CD4-positive, alpha-beta T cell treated with Interleukin-6 for 4 hours (primary cell): ENCODE results near the gene TAP1.

Source experiments
- DNase-seq: peaks from one replicate; pipeline ENCODE4 v3.0.0-alpha.2; 2020; ENCODE audit warnings: mixed read lengths

Gene TAP1

GRCh38 chr6:32860674-32861073 is 7.2 kb upstream of the TAP1 start:
- no peak for DNase-seq

- DNase-seq, result no peak
Observed at GRCh38 chr6:32858194-32858593, 4.7 kb upstream of the TAP1 start.

GRCh38 chr6:32857156-32857891 is 3.8 kb upstream of the TAP1 start:
- no peak for DNase-seq

- no peak for DNase-seq
Observed at GRCh38 chr6:32855467-32856174, 2.1 kb upstream of the TAP1 start.

GRCh38 chr6:32854376-32855178 is 1.1 kb upstream of the TAP1 start:
- peak; percentile 71 for DNase-seq

- peak; percentile 54 for DNase-seq
Observed at GRCh38 chr6:32852844-32853540, 512 bp downstream of the TAP1 start.

- peak; percentile 33 for DNase-seq
Observed at GRCh38 chr6:32852018-32852843, 1.3 kb downstream of the TAP1 start.

- DNase-seq, result peak; percentile 24
Observed at GRCh38 chr6:32851025-32851424, 2.5 kb downstream of the TAP1 start.

GRCh38 chr6:32849126-32849525 is 4.4 kb downstream of the TAP1 start:
- DNase-seq, result no peak

GRCh38 chr6:32847795-32848194 is 5.7 kb downstream of the TAP1 start:
- no peak for DNase-seq

GRCh38 chr6:32847004-32847403 is 6.5 kb downstream of the TAP1 start:
- DNase-seq, result no peak

- DNase-seq, result peak; percentile 57
Observed at GRCh38 chr6:32845384-32845884, 8.1 kb downstream of the TAP1 start.

- DNase-seq, result peak; percentile 58
Observed at GRCh38 chr6:32844839-32845383, 8.6 kb downstream of the TAP1 start.

- peak; percentile 98 for DNase-seq
Observed at GRCh38 chr6:32843979-32844838, 9.3 kb downstream of the TAP1 start, which contains the start of gene PSMB8. TSS of gene PSMB8 (minus strand) at chr6:32844047. CDS start at chr6:32843996, 51 bp downstream.

- DNase-seq, result no peak
Observed at GRCh38 chr6:32843331-32843978, 10.0 kb downstream of the TAP1 start.

GRCh38 chr6:32842690-32843089 is 10.8 kb downstream of the TAP1 start:
- DNase-seq, result no peak

GRCh38 chr6:32842021-32842650 is 11.4 kb downstream of the TAP1 start:
- DNase-seq, result no peak

- DNase-seq, result peak; percentile 29
Observed at GRCh38 chr6:32840604-32841246, 12.8 kb downstream of the TAP1 start.

- no peak for DNase-seq
Observed at GRCh38 chr6:32839356-32839755, 14.1 kb downstream of the TAP1 start.
